GM03348 (cell line): ENCODE measurements around the gene VPS26B.
"Not testable (repeated sequence)": the region's sequence is repeated elsewhere in the genome, so short reads cannot be mapped to it uniquely, and the experiment has no call there.

Experiments
- DNase-seq: peaks from one replicate; pipeline ENCODE4 v3.0.0; 2012; ENCODE audit warnings: low spot score

The VPS26B gene

GRCh38 chr11:134231958-134232659 is 7.6 kb downstream of the VPS26B start:
- DNase-seq = no peak

GRCh38 chr11:134233729-134234179 is 9.3 kb downstream of the VPS26B start:
- no peak for DNase-seq

DNA sequence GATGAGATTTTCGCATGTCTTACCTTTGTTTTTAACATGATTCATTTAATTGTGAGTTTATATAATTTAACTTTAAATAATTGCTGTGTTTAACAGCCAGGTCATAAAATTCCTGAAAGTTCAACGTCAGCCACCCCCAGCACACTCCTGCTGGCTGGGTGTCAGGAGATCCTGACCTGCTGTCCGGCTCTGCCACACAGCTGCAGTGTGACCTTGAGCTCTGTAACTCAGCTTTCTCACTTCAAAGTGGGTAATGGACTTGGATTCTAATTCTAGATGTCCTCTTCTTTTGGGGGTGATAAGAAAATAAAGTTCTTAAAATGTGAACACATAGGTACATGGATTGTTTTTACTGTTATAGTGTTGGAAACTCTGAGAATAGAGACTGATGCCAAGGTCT is 10.9 kb downstream of the VPS26B start:
- no peak for DNase-seq

DNA sequence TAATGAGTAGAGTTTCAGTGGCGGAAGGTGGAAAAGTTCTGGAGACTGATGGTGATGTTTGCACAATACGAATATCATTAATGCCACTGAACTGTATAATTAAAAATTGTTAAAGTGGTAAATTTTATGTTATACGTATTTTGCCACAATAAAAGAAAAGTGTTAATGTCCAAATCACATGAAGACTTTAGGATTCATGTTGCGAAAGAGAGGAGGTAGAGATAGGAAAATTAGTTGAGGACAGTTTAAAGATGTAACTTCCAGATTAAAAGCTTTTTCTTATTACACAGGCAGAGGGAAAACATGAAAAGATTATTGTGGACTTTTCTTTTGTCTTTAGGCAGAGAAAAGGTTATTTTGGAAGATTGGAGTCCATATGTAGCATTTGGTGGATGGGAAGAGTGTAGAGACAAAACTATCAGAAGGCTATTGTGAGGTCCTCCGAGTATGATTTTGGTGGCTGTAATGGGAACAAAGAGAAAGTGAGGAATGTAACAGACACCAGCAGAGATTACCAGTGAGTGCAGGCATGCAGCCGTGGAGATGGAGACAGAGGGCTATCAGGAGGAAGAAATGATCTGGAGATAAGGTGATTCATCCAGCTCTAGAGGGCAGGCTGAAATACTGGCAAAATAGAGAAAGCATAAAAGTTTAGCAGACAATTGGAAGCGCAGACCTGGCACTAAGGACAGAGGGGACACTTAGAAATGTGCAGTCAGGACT is 12.5 kb downstream of the VPS26B start:
- DNase-seq = no peak

DNA sequence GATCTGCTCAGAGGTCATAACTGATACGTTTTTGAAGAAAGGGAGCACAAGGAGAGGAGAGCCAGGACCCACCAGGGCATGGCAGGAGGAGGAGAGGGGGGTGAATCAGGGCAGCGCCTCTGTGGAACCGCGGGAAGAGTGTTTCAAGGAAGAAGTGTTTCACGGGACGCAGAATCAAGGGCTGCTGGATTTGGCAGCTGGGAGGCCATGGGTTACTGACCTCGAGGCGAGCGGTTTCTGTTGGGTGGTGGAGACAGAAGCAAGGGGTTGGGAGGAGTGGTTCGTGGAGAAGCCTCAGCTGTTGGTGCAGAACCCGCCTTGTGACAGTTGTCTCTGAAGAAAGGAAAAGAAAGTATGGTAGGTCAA is 13.1 kb downstream of the VPS26B start:
- DNase-seq = no peak

GRCh38 chr11:134238956-134239355 is 14.5 kb downstream of the VPS26B start:
- no peak for DNase-seq

GRCh38 chr11:134240592-134240991 is 16.1 kb downstream of the VPS26B start:
- DNase-seq = no peak

DNA sequence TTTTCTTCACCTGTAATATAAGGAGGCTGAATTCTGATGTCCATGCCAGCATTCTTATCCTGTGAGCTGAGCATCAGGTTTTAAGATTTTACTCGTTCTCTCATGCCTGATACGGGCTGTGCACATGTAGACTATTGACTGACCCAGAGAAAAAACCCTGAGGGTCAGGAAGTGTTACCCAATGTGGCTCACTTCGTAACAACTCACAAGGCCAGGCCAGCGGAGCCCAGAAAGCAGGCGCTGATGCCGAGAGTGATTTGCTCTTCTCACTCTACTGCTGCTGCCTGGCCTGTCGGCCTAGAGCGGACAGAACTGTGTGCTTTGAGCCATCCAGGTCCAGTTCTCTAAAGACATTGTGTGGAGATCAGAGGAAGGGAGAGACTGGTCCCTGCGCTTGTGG is 17.9 kb downstream of the VPS26B start:
- no peak for DNase-seq

GRCh38 chr11:134243913-134244312 is 19.4 kb downstream of the VPS26B start:
- no peak for DNase-seq

DNA sequence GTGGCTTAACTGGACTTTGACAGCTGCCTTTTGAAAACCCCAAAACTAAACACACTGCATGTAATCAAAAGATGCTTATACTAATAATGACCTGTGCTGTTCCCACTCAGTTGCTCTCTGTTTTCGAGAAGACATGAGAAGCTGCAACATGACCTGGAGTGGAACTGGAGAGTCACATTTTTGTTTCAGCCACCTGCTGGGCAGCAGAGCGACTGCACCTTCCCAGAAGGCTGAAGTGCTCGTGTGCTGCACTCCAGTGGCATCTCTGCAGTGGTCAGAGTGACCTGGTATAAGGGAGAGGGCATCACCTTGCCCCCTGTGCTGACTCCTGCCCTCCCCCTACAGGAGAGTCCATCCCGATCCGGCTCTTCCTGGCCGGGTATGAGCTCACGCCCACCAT is 20.1 kb downstream of the VPS26B start:
- peak; percentile 39 for DNase-seq

DNA sequence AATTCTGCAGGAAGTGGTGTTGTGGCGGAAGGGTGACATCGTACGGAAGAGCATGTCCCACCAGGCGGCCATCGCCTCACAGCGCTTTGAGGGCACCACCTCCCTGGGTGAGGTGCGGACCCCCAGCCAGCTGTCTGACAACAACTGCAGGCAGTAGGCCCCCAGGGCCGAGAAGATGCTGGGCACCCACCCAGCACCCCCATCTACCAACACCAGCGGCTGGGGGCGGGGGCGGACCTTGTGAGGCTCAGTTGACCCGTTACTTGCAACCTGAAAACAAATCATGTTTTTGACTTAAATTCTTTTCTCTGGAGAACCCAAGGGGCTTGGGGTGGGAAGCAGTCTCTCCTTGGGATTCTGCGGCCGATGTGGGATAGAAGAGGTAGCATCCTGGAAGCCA is 21.0 kb downstream of the VPS26B start:
- DNase-seq = no peak

- no peak for DNase-seq
Observed at GRCh38 chr11:134246100-134246499, 21.6 kb downstream of the VPS26B start.

DNA sequence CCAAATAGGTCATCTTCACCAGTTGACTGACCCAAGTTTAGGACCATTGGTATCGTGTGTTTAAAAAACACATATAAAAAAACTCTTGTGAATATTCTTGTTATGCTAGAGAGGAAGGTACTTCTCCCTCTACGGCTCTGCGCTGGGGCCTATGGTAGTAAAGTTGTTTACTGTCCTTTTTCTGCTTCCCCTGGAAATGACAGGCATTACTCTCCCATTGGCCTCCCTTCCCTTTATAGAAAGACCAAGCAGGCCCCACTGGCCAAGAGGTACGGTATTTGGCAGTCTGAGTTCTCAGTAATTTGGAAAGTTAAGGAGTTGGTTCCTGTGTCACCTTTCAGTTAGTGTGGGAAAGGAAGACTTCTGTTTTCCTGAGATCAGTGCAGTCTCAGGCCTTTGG is 22.2 kb downstream of the VPS26B start:
- no peak for DNase-seq

DNA sequence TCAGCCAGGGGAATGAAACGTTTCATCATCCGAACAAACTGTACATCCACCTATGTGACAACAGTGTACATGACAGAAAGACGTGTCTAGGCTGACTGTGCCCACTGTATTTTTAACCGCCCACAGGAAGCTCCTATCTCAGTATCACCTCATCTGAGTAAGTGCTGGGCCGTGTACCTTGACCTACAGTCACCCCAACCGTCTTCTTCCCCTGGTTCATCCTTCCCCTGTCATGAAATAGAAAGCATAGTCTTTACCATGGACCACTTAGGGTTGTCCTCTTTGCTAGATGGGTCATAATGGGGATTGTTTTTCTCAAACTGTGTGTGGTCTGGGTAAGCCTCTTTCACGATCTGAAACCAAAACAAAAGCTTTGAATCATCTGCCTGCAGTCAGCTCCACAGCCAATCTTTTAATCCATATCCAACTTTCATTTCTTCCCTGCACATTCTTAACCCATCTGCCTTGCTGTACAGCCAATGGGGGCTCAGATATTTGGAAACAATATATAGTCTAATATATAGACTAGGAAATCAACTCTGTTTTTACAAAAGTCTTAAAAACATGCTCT is 24.5 kb downstream of the VPS26B start:
- DNase-seq = no peak

DNA sequence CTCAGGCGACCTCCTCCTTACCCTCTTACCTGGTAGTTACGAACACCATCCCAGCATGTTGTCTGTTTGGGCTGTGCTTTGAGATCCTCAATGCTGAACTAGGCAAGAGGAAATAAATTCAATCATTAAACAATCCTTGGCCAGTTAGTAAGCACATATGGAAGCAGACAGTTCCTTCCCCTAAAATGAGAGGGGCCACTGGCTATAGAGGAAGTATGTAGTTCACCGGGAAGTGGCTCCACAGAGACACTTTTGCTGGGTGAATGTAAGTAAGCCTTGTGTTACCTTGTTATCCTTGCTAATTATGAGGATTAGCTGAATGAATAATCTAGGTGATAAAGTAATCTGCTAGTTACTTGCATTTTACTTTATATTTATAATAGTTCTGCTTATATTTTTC is 25.8 kb downstream of the VPS26B start:
- DNase-seq = no peak

DNA sequence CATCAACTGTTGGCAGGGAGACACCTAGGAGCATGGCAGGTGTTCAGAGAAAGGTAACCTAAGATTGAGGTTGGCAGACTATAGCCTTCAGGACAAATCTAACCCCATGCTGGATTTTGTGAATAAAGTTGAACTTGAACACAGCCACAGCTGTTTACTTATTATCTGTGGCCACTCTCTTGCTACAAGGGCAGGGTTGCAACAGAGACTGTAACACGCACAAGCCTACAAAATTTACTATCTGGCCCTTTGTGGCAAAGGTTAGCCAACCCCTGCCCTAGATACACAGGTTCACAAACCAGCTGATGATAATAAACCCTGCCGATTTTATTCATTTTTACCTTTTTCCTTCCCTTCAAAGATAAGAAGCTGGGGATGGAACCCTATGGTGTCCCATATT is 26.2 kb downstream of the VPS26B start:
- DNase-seq = no peak

DNA sequence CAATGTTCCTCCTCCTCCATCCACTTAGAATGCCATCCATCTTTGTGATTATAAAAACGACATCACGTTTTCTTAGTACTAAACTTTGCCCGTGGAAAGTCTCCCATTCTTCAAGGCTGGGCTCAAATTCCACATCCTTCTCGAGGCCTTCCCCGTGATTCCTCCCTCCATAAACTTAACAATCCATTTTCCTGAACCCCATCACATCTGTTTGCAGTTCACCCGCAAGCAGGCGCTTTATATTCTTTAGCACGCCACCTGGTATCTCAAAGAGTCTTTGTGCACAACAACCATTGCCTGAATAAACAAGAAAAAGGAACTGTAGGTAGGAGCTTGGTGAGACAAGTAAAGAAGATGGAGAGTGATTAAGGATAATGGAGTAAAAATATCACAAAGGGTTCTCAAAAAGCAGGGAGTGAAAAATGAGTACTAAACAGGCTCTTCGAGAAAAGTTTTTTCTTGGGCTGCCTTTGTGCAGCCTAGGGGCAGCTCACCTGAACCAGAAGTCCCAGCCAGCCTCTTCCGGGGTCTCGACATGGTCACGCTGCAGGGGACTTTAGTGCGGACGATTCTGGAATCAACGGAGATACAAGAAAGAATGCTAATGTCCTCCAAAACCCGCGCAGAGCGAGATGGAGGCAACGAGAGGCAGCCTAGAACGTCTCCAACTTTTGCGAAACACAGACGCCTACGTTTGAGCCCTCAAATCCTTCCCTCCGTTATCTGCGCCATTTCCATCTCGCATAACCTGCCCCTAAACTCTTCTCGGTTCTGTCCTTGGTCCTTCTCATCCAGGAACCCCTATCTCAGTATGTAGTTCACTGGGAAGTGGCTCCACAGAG is 28.1 kb downstream of the VPS26B start:
- DNase-seq = peak; percentile 59

GRCh38 chr11:134253188-134253993 is 28.9 kb downstream of the VPS26B start, which contains the start of the genes ACAD8 and THYN1:
ACAD8 (plus strand) TSS chr11:134253568; CDS start chr11:134253601, 33 bp downstream.
THYN1 (minus strand) TSS chr11:134253352; CDS start chr11:134252882, 470 bp downstream.
- DNase-seq = peak; percentile 98

GRCh38 chr11:134254433-134255183 is 30.1 kb downstream of the VPS26B start:
- DNase-seq = no peak

DNA sequence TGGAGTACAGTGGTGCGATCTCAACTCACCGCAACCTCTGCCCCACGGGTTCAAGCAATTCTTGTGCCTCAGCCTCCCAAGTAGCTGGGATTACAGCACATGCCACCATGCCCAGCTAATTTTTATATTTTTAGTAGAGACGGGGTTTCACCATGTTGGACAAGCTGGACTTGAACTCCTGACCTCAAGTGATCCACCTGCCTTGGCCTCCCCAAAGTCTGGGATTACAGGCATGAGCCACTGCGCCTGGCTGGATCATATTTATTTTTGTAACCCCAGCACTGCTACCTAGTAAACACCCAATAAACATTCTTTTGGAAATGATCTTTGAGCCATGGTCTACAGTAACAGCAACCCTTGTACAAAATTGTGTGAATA is 30.7 kb downstream of the VPS26B start:
- not testable (repeated sequence) for DNase-seq

- no peak for DNase-seq
Observed at GRCh38 chr11:134257101-134257500, 32.6 kb downstream of the VPS26B start.
